NCI-H345 (cell line): ENCODE data around the gene RRP15.

Experiments
- DNase-seq: peaks from one replicate; lab custom pipeline; 2025; lab: John Stamatoyannopoulos, UW

The RRP15 gene, protein sequence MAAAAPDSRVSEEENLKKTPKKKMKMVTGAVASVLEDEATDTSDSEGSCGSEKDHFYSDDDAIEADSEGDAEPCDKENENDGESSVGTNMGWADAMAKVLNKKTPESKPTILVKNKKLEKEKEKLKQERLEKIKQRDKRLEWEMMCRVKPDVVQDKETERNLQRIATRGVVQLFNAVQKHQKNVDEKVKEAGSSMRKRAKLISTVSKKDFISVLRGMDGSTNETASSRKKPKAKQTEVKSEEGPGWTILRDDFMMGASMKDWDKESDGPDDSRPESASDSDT

GRCh38 chr1:218284917-218285635 lies at the start of gene RRP15:
TSS of gene RRP15 (plus strand) at chr1:218285293. CDS start at chr1:218285317, 24 bp downstream.
- peak; percentile 94 for DNase-seq

- no peak for DNase-seq
These were observed 42.9 kb upstream of the RRP15 start for GRCh38 chr1:218242171-218242570.

DNA sequence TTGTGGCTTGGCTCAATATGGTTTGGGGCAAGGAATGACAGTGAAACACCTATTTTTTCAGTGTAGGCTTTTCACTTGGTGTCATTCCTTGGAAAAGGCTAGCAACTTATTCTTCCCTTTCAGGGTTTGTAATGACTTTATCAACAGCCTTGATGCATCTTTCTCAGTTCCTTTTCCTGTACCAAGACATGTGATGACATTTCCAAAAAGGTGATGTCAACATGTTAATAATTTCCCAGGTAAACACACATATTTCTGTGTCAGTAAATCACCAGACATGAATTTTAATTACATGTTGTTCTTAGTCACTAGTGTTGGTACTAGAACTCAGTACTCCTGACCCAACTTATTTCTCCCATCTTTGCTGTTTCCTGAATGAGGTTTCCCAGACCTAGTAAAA lies 37.8 kb upstream of the RRP15 start:
- no peak for DNase-seq

DNA sequence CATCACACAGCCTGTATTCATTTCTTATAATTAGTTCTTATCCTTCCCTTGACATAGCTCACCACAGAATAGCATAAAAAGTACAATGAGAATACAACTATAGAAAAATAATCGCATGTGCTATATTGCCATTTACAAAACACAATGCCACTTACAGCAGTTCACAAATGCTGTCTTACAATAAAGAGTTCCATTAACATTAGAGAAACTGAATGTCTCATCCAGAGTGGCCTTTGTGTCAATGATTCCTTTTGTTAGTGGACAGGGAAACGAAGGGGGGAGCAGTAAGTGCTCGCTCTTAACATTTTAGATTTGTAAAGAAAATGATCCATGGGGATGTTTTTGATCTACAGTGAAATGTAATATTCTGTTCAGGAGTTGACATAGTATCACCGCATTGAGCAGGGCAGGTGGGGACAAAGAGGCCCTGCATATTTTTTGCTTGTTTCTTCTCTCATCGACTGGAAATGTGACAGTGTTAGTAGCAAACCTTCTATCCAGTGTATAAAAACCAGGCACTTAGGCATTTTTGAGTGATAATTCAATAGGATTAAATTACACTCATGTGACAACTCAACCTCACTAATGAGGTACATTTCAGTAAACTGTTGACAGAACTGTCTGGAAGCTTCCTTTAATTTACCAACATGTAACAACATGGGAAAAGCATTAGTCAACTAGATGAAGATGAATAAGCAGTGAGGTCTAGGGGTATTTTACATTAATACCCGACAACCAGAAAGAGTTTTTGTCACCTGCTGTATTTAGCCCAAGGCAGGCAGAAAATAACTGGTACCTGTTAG lies 35.6 kb upstream of the RRP15 start:
- DNase-seq = peak; percentile 87

DNA sequence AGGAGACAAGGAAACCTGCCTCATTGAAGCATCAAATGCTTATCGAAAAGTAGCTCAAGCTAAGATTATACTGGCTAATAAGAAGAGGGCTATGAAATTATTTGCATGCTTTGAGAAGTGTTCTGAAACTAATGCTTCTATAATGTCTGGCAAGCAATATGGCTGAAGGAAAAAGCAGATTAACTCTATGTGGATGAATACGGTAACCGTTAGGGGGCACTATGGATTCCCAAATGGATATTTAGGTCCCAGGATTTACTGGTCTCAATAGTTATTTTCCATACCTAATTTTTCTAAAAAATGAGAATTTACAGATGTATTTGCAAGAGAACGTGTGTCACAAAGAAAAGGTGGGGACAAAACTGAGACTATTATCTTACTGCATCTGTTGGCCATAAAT lies 34.6 kb upstream of the RRP15 start:
- DNase-seq = no peak

- DNase-seq = no peak
These were observed 30.7 kb upstream of the RRP15 start for GRCh38 chr1:218254296-218254946.

DNA sequence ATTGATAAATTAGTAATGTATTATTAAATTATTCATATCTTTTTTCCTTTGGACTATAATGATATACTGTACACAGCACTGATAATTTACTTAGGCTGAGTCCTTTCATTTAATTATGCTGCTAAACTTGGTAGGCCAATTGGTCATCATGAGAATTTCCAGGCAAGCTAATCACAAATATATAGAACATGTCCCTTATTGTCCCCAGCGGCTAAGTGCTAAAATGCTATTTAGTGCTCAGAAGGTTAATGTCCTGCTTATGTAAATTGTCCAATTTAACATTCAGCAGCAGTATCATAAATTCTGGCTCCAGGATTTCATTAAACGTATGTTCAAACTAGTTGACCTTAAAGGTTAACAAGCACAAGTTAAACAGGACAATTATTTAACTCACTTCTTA lies 30.0 kb upstream of the RRP15 start:
- no peak for DNase-seq

DNA sequence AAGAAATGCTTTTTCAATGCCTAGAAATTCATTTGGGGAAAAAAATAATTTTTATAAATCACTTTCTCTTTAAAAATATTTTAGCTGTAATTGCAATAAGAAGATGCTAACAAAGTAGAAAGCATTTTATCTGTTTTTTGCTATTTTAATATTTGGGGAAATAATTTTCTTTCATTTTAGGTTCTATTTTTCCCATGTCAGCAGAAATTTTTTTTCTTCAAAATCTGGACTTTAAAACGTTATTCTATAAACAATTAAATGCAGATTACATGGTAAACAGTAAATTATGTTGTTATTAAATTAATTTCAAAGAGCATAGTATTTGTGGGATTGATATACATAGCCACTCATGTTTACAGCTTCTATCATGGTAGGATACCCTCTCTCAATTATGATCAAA lies 27.7 kb upstream of the RRP15 start:
- no peak for DNase-seq

DNA sequence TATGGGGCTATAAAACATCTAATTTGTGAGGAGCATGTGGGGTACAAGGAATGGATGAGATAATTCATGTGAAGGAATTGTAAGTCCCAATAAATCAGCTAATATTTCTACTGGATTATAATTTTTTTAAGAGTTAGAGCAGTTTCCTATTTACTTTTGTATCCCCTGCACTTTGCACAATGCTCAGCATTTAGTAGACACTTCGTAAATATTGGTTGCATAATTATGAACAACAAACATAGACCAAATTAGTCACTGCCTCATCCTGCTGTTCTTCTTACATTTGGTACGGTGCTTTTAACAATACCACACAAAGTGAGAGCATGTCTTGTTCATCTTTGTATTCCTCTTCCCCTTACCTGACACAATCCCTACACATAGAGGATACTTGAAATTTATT lies 27.1 kb upstream of the RRP15 start:
- no peak for DNase-seq

DNA sequence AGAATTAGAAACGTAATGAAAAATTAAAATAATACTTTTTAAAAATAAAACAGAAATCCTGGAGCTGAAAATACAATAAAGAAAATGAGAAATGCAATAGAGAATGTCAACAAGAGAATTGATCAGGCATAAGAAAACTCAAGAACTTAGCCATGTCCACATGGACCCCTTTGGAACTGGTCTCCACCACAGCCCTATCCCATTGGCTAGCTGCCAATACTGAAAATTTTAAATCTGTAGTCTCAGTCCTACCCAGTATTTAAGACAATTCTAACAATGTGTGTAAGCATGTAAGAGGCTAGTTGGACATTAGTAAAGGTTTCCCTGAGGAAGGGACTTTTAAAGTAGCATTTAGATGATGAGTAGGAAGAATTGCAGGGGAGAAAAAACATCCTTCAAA lies 25.8 kb upstream of the RRP15 start:
- DNase-seq = no peak

GRCh38 chr1:218259800-218260199 lies 25.3 kb upstream of the RRP15 start:
- DNase-seq = no peak

DNA sequence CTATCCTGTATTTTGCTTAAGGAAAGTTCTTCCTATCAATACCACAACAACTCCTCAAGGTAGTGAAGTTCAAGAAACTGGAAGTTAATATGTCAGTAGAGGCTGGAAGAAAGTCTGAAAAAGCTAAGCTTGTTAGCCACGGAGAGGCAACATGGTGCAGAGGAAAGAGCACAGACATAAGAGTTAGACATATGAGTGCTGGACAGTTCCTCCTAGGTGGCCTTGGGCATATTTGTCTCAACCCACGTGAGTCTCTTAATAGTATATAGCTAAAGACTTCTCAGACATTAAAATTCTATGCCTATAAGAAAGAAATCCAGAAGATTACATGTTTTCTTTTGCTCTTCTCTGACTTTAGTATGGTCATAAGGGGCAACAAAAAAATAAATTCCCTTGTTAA lies 22.8 kb upstream of the RRP15 start:
- no peak for DNase-seq

DNA sequence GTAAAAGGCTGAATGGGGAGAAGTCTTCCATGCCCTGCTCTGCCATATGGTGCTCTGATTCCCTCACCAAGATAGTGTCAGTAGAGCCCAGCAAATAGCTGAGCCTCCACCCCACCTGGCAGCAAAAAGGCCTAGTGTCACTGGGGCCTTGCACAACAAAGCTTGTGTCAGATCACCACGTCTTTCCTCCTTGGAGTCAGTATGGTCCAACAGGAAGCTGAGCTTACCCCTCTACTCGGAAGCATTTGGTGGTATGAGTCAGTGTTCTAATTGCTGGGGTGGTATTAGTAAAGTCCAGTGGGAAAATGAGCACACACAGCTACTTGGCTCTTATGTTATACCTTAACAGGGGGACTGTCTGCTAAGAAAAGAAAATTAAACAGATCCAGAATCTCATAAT lies 18.7 kb upstream of the RRP15 start:
- DNase-seq = no peak

- DNase-seq = no peak
These were observed 12.7 kb upstream of the RRP15 start for GRCh38 chr1:218272366-218272765.

DNA sequence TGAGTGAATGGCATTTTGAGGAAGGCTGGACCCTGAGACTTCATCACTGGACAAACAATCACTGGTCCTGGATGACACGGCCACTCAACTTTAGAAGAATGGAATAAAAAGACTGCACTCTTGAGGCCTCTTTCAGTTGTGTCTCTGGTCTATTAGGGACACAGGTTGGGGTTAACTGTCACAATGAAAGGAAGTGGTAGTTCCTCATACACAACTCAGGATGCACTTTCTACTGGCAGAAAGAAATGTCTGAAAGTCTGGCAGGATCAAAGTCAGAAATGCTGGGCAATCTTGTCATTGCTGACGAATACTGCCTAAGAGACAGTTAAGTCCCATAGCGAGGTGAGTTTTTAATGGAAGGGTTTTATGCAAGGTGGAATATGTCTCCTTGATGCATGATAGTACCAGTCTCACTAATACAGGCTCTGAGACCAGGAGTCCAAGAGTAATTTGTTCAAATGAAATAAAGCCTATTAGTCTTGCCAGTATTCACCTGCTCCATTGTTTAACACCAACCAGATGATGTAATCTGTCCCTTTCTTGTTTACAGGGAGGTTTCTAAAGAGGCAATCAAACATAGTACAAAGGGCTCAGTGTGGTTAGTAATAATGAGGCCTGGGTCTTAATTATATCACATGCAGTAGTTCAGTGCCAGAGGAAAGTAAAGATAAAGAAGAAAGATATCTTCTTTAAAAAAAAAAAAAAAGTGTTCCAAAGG lies 11.2 kb upstream of the RRP15 start:
- DNase-seq = peak; percentile 29

DNA sequence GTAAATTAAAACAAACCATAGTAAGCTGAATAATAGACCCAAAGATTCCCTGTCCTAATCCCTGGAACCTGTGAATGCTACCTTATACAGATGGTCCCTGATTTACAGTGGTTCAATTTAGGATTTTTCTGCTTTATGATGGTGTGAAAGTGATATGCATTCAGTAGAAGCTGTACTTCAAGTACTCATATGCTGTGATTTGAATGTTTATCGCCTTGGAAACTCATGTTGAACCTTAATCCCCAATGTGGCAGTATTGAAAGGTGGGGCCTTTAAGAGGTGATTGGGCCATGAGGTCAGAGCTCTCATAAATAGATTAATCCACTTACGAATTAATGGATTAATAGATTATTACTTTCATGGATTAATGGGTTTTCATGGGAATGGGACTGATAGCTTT lies 10.6 kb upstream of the RRP15 start:
- DNase-seq = no peak

- no peak for DNase-seq
These were observed 9.3 kb upstream of the RRP15 start for GRCh38 chr1:218275823-218276222.

GRCh38 chr1:218281285-218281684 lies 3.8 kb upstream of the RRP15 start:
- no peak for DNase-seq

DNA sequence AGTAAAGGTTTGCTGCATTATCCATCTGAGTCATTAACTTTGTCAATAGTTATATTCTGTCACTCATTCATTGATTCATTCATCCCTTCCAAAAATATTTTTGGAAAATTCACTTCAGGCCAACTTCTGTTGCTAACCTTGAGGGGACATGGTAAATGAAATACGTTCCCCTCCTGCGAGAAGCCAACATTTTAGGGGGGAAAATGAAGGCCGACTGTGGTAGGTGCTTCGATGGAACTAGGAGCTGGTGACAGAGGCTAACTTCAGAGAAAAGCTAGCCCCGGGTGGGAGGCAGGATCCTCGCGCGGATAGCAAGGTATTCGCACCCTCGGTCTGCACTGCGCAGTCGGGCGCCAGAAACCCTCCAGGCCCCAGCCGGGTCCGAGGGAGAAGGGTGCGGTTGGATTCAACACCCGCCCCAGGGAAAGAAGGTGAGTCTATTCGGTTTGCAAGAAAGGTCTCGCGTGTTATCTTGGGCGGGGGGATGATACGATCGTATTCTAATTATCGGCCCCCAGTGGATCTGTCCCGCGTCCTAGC lies 646 bp upstream of the RRP15 start:
- DNase-seq = peak; percentile 43

- DNase-seq = no peak
These were observed 7.4 kb downstream of the RRP15 start for GRCh38 chr1:218292515-218292914.

DNA sequence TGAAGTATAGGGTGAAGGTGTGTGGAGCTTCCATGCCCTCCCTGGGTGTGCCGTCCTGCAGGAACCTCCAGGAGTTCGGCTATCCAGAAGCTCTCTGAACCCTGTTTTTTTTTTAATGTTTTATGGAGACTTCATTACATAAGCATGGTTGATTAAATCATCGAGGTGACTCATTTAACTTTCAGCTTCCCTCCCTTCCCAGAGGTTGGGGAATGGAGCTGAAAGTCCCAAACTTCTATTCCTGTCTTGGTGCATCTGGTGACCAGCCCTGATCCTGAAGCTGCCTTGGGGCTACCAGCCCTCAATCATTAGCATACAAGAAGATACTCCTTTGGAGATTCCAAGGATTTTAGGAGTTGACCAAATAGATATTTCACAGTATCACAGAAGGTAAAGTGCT lies 9.5 kb downstream of the RRP15 start:
- no peak for DNase-seq

DNA sequence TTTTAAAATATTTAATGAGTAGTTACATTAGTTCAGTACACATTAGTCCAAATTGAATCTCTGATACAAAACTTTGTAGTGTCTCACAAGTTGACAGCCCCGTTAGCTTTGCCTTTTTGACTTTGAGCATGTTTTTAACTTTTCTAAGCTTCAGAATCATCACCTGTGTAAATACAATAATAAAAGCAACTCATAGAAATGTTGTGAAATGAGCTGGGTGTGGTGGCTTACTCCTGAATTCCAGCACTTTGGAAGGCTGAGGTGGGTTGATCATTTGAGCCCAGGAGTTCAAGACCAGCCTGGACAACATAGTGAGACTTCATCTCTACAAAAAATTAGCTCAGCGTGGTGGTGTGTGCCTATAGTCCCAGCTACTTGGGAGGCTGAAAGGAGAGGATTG lies 11.1 kb downstream of the RRP15 start:
- no peak for DNase-seq
